PC-9 (cell line): ENCODE measurements around the gene USH2A. TPM values are rescaled to one million over a fixed set of nuclear protein-coding genes. Genes with fewer than 3 reads are reported as not detected.

Source experiments
- BruUV-seq: library from RNA; stranded (reverse); fragments of 400-500 nt; replicated peaks from 2 replicates; lab custom pipeline; 2021; lab: Mats Ljungman, UMichigan
- CTCF ChIA-PET: fragments of 300-600 bp; sonication (Branson Sonifier 250); formaldehyde crosslinking; loops from one replicate; lab custom pipeline; 2022; ENCODE audit warnings: antibody characterized with exemption; lab: Charles Lee
- POLR2A ChIA-PET: fragments of 300-600 bp; sonication (Branson Sonifier 250); formaldehyde crosslinking; loops from one replicate; lab custom pipeline; 2022; ENCODE audit warnings: antibody characterized with exemption; ENCODE audit not compliant: unreplicated experiment; lab: Charles Lee
- DNase-seq, 2 experiments: peaks; one replicate each; pipeline versions ENCODE4 v3.0.0 to v3.0.0-alpha.2; 2015 to 2022; ENCODE audit warnings: mixed read lengths in 1 of 2
- H2AFZ ChIP-seq: fragments of 200-600 bp; sonication (generic); 2 replicates; pipeline ENCODE4 v1.8.1; 2017; ENCODE audit warnings: antibody characterized with exemption
- H3F3A ChIP-seq: fragments of 200-600 bp; sonication (generic); 2 replicates; pipeline ENCODE4 v1.8.1; 2017; ENCODE audit warnings: antibody characterized with exemption, mild to moderate bottlenecking, low read depth; ENCODE audit not compliant: insufficient read depth
- H3K27ac ChIP-seq: fragments of 200-600 bp; sonication (generic); 2 replicates; pipeline ENCODE4 v1.6.1; 2016; ENCODE audit warnings: mixed run types
- H3K27me3 ChIP-seq: fragments of 200-600 bp; sonication (generic); 2 replicates; pipeline ENCODE4 v1.6.1; 2016; ENCODE audit warnings: low read depth, mixed run types; ENCODE audit not compliant: insufficient read depth
- H3K36me3 ChIP-seq: fragments of 200-600 bp; sonication (generic); 2 replicates; pipeline ENCODE4 v1.6.1; 2016; ENCODE audit warnings: low read depth, mixed run types
- H3K4me1 ChIP-seq: fragments of 200-600 bp; sonication (generic); replicated peaks from 2 replicates; pipeline ENCODE4 v1.6.1; 2016; ENCODE audit warnings: mixed run types; ENCODE audit not compliant: insufficient read depth
- H3K4me2 ChIP-seq: fragments of 200-600 bp; sonication (generic); 2 replicates; pipeline ENCODE4 v1.6.1; 2017; ENCODE audit warnings: mixed run types
- H3K4me3 ChIP-seq: fragments of 200-600 bp; sonication (generic); 2 replicates; pipeline ENCODE4 v1.6.1; 2016; ENCODE audit warnings: mixed run types
- H3K79me2 ChIP-seq: fragments of 200-600 bp; sonication (generic); 2 replicates; pipeline ENCODE4 v1.6.1; 2017; ENCODE audit warnings: low read depth, mixed run types
- H3K9me2 ChIP-seq: fragments of 200-600 bp; sonication (generic); 2 replicates; pipeline ENCODE4 v1.8.1; 2017; ENCODE audit warnings: mild to moderate bottlenecking; ENCODE audit not compliant: insufficient read depth
- H3K9me3 ChIP-seq: fragments of 200-600 bp; sonication (generic); 2 replicates; pipeline ENCODE4 v1.8.1; 2016; ENCODE audit warnings: low read depth; ENCODE audit not compliant: insufficient read depth
- H4K20me1 ChIP-seq: fragments of 200-600 bp; sonication (generic); 2 replicates; pipeline ENCODE4 v1.8.1; 2017; ENCODE audit not compliant: insufficient read depth
- EZH2 ChIP-seq: fragments of 200-600 bp; sonication (generic); IDR thresholded peaks from 2 replicates; pipeline ENCODE4 v1.8.0; 2017; ENCODE audit warnings: antibody characterized with exemption, low read depth
- intact Hi-C: fragments of 100-400 bp; cut with micrococcal nuclease; formaldehyde crosslinking; loops from one replicate; pipeline ENCODE4 v1.10.0; 2022; ENCODE audit not compliant: unreplicated experiment
- total RNA-seq: library from RNA; stranded (reverse); gene quantifications from 2 replicates; pipeline ENCODE4 v1.2.3, GENCODE V29; 2021
- TF ChIP-seq, protein P1 (sequence below): fragments of 200-600 bp; sonication (generic); conservative IDR thresholded peaks from 2 replicates; pipeline ENCODE4 v1.6.1; 2017; ENCODE audit warnings: mixed run types, antibody characterized with exemption, mild to moderate bottlenecking, moderate library complexity

The USH2A gene
- total RNA-seq, 1 experiment from 2014 or later, result not detected

DNA sequence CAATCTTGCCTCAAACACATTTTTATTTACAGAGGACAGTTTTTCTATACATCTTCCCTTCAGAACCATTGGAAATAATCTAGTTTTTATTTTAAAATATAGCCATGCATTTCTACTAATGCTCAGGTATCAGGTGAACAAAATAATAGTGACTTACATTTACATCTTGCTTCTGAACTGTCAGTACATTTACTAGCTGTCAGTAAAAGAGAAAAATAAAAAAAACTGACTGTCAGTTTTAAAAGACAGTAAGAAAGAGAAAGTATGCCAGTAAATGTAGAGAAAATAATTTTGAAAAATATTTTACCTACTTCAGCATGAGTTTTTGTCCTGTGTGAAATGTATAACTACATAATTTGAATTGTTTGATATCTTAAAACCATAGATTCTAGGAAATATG is 33.5 kb downstream of the USH2A start:
- Histone ChIP-seq H3K4me1 (no peaks in the 10 kb centered on the region), H3K79me2 (no peaks in the 10 kb centered on the region), H3K9me3 (no peaks in the 10 kb centered on the region), H3K4me3 (no peak overlapping the region), H3F3A (no peaks in the 10 kb centered on the region), H4K20me1 (no peaks in the 10 kb centered on the region), H3K27me3 (no peaks in the 10 kb centered on the region), H3K36me3 (no peaks in the 10 kb centered on the region), H3K9me2 (no peaks in the 10 kb centered on the region), H2AFZ (no peak overlapping the region), H3K4me2 (no peak overlapping the region), H3K27ac (no peak overlapping the region)
- intact Hi-C loops, result loop anchor here (10.0 kb wide), 1 partner anchor 175 kb away; no protein-coding TSS in a partner anchor
- POLR2A ChIA-PET, result no interaction called here
- no peak for TF ChIP-seq EZH2
- TF ChIP-seq, protein P1, sequence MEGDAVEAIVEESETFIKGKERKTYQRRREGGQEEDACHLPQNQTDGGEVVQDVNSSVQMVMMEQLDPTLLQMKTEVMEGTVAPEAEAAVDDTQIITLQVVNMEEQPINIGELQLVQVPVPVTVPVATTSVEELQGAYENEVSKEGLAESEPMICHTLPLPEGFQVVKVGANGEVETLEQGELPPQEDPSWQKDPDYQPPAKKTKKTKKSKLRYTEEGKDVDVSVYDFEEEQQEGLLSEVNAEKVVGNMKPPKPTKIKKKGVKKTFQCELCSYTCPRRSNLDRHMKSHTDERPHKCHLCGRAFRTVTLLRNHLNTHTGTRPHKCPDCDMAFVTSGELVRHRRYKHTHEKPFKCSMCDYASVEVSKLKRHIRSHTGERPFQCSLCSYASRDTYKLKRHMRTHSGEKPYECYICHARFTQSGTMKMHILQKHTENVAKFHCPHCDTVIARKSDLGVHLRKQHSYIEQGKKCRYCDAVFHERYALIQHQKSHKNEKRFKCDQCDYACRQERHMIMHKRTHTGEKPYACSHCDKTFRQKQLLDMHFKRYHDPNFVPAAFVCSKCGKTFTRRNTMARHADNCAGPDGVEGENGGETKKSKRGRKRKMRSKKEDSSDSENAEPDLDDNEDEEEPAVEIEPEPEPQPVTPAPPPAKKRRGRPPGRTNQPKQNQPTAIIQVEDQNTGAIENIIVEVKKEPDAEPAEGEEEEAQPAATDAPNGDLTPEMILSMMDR, result no peak
- DNase-seq, result no peak
- no TSS peak for BruUV-seq
- CTCF ChIA-PET, result no interaction called here

DNA sequence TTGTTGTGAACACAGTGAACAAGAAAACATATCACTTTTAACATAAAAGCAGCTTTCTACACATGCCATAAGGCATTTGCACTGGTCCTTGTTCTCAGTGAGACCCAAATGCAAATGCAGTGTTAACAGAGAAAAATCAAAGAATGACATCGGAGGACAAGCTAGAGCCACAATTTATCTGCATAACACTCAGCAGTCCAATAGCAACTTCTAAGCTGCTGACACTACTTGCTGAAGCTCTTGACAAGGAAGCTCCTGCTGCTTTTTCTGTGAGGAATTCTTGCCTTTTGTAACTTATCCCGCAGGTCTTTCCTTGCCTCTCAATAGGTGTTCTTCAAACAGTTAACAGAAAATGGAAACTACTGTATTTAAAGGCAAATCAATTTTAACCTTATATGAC is 34.7 kb downstream of the USH2A start:
- H3K27me3 ChIP-seq, result no peaks in the 10 kb centered on the region
- POLR2A ChIA-PET, result no interaction called here
- no peak overlapping the region for H3K4me3 ChIP-seq
- no peaks in the 10 kb centered on the region for H3K36me3 ChIP-seq
- H3K4me2 ChIP-seq, result no peak overlapping the region
- no peaks in the 10 kb centered on the region for H3K9me2 ChIP-seq
- no peaks in the 10 kb centered on the region for H3K9me3 ChIP-seq
- H4K20me1 ChIP-seq, result no peaks in the 10 kb centered on the region
- H2AFZ ChIP-seq, result no peak overlapping the region
- no peaks in the 10 kb centered on the region for H3F3A ChIP-seq
- no peak for DNase-seq
- no peaks in the 10 kb centered on the region for H3K4me1 ChIP-seq
- CTCF ChIA-PET, result no interaction called here
- H3K79me2 ChIP-seq, result no peaks in the 10 kb centered on the region
- no peak overlapping the region for H3K27ac ChIP-seq
- no peak for TF ChIP-seq EZH2
- TF ChIP-seq, protein P1, result no peak
- intact Hi-C loops, result loop anchor here (10.0 kb wide), 1 partner anchor 176 kb away; no protein-coding TSS in a partner anchor
- no TSS peak for BruUV-seq

DNA sequence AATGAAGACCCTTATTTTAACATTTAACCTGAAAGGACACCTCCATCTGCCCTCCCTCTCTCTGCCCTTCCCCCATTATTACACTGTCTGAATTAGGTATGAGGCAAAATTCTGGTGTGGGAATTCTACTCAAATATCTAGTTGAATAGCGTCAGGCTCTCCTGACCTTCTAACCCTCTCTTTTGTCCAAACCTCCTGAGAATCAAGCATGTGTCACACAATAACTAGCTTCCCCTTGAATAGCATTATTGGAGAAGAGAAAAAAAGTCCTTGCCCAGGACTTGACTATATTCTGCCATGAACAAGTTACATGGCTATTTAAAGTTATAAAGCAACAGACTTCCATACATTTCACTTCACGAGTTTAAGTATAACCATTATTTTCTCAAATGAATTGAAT is 35.5 kb downstream of the USH2A start:
- Histone ChIP-seq H2AFZ (no peak overlapping the region), H3K4me2 (no peak overlapping the region), H3K4me1 (no peaks in the 10 kb centered on the region), H3K79me2 (no peaks in the 10 kb centered on the region), H3K27ac (no peak overlapping the region), H3K9me2 (no peaks in the 10 kb centered on the region), H3K4me3 (no peak overlapping the region), H3F3A (no peaks in the 10 kb centered on the region), H3K9me3 (no peaks in the 10 kb centered on the region), H4K20me1 (no peaks in the 10 kb centered on the region), H3K36me3 (no peaks in the 10 kb centered on the region), H3K27me3 (no peaks in the 10 kb centered on the region)
- DNase-seq, result no peak
- TF ChIP-seq, protein P1, result no peak
- TF ChIP-seq EZH2, result no peak
- POLR2A ChIA-PET, result no interaction called here
- CTCF ChIA-PET, result no interaction called here
- intact Hi-C loops, result loop anchor here (10.0 kb wide), 1 partner anchor 177 kb away; no protein-coding TSS in a partner anchor
- no TSS peak for BruUV-seq
